PFSK-1 (cell line): Measurements from ENCODE around the gene DCAF17.

Experiments
- FOXP2 ChIP-seq: optimal IDR thresholded peaks from 2 replicates; pipeline ENCODE3; 2011; ENCODE audit warnings: borderline replicate concordance, control low read depth, inconsistent platforms; ENCODE audit not compliant: insufficient read depth; ENCODE audit errors: extremely low read length, extremely low read depth
- POLR2AphosphoS5 ChIP-seq: IDR thresholded peaks from 2 replicates; pipeline ENCODE4 v1.6.1; 2012; ENCODE audit warnings: low read depth, mild to moderate bottlenecking, control low read depth, low read length, moderate library complexity
- SIN3A ChIP-seq: IDR thresholded peaks from 2 replicates; pipeline ENCODE4 v1.6.1; 2012; ENCODE audit warnings: mild to moderate bottlenecking, low read length, moderate library complexity, borderline replicate concordance; ENCODE audit not compliant: insufficient read depth
- TAF1 ChIP-seq: IDR thresholded peaks from 2 replicates; pipeline ENCODE4 v1.6.1; 2012; ENCODE audit warnings: low read length, control low read depth, borderline replicate concordance; ENCODE audit not compliant: insufficient read depth
- TF ChIP-seq, protein P1 (sequence below), 2 experiments: IDR thresholded peaks; 2 replicates each; pipeline versions ENCODE4 v1.6.1 to v1.8.0; 2011 to 2012; ENCODE audit warnings: low read depth in 2 of 2, low read length in 2 of 2, control low read depth in 1 of 2, inconsistent platforms in 1 of 2, mild to moderate bottlenecking in 1 of 2, moderate library complexity in 1 of 2; ENCODE audit not compliant: insufficient read depth in 1 of 2

DNA sequence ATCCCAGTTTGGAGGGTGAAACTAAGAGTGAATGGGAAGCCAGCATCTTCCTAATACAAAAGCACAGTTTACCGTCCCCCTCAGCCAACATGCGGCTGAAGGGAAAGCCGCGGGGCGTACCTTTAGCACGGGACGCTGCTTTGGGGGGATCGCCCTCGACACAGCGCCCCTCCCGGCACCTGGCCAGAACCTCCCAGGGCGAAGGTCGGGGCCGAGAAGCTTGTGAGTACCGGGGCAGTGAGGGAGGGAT lies 338 bp upstream of the DCAF17 start, which contains the start of gene METTL8:
- TF ChIP-seq, protein P1, sequence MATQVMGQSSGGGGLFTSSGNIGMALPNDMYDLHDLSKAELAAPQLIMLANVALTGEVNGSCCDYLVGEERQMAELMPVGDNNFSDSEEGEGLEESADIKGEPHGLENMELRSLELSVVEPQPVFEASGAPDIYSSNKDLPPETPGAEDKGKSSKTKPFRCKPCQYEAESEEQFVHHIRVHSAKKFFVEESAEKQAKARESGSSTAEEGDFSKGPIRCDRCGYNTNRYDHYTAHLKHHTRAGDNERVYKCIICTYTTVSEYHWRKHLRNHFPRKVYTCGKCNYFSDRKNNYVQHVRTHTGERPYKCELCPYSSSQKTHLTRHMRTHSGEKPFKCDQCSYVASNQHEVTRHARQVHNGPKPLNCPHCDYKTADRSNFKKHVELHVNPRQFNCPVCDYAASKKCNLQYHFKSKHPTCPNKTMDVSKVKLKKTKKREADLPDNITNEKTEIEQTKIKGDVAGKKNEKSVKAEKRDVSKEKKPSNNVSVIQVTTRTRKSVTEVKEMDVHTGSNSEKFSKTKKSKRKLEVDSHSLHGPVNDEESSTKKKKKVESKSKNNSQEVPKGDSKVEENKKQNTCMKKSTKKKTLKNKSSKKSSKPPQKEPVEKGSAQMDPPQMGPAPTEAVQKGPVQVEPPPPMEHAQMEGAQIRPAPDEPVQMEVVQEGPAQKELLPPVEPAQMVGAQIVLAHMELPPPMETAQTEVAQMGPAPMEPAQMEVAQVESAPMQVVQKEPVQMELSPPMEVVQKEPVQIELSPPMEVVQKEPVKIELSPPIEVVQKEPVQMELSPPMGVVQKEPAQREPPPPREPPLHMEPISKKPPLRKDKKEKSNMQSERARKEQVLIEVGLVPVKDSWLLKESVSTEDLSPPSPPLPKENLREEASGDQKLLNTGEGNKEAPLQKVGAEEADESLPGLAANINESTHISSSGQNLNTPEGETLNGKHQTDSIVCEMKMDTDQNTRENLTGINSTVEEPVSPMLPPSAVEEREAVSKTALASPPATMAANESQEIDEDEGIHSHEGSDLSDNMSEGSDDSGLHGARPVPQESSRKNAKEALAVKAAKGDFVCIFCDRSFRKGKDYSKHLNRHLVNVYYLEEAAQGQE (IDR thresholded peaks at IDR 0.05; ENCODE audit: insufficient read depth in 1 of 2, low read depth in 2 of 2, low read length in 2 of 2) = no peak
- TF ChIP-seq TAF1 = no peak
- peak; percentile 53; the same call in 1 of the 2 replicates for TF ChIP-seq POLR2AphosphoS5
- no peak for TF ChIP-seq SIN3A
- TF ChIP-seq FOXP2 = no peak
